Stimulated activated CD4-positive, alpha-beta T cell treated with anti-CD3 and anti-CD28 coated beads, Interleukin-4, amount 100 ng/mL, for 48 hours (primary cell): ENCODE data around the gene WBP4.

Experiments used
- DNase-seq, 2 donors: peaks; one replicate each; pipeline ENCODE4 v3.0.0-alpha.2; 2020; ENCODE audit warnings: low read depth in 2 of 2

The WBP4 gene

DNA sequence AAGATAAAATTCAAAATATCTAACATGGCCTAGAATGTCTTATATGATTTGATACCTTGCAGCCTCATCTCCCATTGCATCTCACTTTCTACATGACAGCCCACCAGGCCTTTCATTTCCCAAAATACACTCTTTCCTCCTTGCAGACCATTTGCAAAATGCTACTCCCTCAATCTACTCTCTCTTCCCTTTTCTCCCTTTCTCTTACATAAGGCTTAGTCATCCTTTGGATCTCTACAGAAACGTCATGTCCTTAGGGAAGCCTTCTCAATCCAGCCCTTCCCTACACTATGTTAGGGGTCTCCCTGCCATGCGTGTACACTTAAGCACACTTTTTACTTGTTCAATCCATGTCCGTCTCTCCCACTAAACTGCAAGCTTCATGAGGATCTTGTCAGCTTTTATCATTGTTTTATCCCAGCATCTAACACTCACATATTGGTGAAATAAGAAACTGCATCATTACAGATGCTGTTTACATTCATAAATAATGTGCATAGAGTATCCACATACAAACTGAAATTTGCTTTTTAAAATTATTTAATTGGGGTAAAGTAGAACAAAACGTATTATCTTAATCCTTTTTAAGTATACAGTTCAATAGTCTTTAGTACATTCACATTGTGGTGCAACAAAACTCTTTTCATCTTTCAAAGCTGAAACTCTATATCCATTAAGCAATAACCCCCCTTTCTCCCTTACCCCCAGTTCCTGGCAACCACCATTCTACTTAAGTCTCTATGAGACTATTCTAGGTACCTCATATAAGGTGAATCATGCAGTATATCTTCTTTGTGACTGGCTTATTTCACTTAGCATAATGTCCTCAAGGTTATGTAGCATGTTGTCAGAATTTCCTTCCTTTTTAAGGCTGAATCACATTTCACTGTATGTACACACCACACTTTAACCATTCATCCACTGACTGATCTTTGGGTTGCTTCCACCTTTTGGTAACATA is 11.5 kb upstream of the WBP4 start:
- DNase-seq: no peak

DNA sequence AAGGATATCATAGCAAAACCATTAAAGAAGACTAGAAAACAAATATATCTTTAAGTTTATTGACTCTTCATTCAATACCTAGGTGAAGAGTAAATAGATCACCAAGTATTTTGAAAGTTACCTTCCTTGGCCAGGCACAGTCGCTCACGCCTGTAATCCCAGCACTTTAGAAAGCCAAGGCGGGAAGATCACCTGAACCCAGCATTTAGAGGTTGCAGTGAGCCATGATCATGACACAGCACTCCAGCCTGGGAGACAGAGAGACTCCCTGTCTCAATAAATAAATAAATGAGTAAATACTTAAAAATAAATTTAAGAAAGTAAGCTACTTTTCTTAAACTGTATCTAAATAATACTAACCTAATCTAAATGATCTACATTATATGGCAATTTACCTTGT is 8.9 kb upstream of the WBP4 start:
- no peak for DNase-seq

DNA sequence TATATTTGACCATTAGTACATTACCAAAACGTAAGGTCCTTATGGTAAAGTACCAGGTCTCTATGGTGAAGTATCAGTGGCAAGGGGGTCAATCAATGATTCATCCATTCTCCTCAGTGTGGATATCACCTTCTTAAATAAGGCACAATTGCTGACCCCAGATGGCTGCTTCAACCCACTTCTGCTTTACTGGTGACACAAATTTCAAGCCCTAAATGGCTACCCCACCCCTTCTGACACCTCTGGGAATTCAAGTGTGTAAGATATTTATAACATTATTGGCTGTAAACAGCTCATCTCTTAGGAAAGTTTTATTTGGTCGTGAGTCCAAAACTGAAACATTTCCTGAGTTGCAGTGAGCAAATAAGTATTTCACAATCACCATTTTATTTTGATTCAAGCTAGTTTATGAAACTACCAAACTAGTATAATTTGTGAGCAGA is 7.9 kb upstream of the WBP4 start:
- DNase-seq: no peak

DNA sequence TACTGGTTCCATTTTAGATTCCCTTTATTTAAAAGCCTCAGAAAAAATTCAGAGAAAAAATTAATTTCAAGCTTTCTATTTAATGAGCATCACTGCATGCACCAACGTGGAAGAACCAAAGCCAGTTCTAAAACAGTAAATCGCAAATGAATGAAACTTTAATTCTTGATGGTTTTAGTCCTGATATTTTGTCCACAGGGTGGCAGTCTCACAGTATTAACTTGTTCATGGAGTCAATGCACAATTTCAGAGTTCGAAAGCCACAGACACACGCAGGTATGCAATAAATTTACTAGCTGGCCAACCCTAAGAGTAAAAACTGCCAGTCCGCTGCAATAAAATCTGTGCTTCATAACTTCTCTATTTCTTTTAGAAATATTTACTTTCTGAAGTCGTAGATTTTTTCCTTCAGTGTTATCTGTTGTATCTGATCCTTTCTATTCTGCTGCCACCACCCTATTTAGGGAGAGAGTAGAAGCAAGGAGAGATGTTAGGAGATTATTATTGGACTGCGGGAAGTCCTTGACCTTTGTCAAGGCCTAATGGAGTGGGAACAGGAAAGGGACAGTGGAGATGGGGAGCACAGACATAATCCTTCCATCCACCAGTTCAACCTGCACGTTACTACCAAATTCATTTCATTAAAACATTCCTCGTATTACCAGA is 7.0 kb upstream of the WBP4 start:
- peak in 1 of 2 donors; percentile 18 for DNase-seq

DNA sequence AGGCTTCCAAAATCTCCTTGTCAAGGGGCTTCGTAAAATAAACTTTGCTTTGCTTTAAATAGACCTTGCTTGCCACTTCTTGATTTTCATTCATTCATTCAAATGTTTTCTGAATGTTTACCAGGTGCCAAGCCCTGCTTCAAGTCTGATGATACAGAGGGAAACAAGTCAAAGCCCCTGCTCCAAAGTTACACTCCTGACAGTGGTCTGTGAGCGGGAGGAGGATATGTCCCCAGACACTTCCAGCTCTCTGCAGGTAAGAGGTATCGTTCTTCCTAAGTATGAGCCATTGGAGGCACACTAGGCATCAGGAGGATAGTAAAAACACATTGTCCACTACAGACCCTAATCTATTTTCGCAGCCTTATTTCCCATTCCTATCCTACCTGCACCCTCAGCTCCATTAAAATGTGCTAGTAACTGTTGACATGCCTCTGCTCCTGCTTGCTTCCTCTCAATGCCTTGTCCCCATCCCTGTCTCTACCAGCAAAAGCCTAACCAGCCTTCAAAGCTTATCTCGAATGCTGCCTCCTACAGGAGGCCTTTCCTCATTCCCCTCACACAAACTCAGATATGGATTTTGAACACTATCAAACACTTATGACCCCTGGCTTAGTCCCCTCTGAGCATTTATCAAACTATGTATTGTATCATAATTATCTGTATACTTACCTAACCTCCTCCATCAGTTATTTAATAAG is 6.2 kb upstream of the WBP4 start:
- DNase-seq: no peak

DNA sequence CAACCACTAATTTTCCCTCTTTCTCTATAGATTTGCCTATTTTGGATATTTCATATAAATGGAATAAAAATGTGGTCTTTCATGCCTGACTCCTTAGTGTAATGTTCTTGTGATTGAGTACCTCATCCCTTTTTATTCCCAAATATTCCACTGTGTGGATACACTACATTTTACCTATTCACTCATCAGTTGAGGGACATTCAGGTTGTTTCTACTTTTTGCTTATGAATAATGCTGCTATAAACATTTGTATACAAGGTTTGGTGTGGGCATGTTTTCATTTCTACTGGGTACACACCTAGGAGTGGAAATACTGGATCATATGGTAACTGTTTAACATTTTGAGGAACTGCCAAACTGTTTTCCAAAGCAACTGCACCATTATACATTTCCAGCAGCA is 5.1 kb upstream of the WBP4 start:
- no peak for DNase-seq

DNA sequence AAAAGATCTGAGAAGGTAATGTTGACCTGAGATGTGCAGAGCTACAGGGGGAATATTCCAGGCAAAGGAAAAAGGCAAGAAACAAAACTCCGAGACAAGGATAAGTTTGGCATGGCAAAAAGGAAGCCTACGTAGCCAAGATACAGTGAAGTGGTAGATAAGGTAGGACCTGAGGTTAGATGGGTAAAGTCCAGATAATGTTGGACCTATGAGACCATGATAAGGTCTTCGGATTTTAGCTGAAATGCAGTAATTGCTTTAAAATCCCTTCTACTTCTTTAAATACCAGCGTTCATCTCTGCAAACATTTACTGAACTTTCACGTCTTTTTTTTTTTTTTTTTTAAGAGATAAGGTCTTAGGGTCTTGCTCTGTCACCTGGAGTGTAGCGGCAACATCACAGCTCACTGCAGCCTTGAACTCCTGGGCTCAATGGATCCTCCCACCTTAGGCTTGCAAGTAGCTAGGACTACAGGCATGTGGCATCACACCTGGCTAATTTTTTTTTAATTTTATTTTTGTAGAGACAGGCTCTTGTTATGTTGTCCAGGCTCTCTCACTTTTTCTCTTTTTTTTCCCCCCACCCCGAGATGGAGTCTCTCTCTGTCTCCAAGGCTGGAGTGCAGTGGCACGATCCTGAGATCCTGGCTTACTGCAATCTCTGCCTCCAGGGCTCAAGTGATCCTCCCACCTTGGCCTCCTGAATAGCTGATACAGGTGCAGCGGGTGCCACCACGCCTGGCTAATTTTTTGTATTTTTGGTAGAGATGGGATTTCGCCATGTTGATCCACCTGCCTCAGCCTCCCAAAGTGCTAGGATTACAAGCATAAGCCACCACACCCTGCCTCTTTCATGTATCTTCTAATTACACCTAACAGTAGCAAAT is 4.2 kb upstream of the WBP4 start:
- no peak for DNase-seq

DNA sequence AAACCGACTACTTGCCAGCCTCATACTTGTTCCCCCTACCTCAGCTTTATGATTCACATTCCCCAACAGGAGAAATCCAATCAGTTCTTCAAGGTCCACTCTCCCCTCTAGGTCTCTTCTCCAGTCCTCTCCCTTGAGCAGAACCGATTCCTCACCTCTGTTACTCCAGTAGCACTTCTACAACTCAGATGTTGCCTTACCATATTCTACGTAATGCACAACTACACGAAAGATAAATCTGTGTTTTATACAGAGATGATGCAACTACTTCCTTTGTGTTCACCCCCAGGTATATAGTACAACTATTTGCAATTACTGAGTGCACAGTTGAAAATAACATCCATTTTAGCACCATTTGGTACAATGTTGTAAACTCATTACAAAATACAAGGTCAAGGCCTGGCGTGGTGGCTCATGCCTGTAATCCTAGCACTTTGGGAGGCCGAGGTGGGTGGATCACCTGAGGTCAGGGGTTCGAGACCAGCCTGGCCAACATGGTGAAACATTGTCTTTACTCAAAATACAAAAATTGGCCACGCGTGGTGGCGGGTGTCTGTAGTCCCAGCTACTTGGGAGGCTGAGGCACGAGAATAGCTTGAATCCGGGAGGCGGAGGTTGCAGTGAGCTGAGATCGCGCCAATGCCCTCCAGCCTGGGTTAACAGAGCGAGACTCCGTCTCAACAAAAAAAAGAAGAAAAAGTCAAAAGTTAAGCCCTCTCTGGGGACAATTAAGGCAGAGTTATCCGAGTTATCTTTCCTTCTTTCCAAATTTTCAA is 2.8 kb upstream of the WBP4 start:
- no peak for DNase-seq

DNA sequence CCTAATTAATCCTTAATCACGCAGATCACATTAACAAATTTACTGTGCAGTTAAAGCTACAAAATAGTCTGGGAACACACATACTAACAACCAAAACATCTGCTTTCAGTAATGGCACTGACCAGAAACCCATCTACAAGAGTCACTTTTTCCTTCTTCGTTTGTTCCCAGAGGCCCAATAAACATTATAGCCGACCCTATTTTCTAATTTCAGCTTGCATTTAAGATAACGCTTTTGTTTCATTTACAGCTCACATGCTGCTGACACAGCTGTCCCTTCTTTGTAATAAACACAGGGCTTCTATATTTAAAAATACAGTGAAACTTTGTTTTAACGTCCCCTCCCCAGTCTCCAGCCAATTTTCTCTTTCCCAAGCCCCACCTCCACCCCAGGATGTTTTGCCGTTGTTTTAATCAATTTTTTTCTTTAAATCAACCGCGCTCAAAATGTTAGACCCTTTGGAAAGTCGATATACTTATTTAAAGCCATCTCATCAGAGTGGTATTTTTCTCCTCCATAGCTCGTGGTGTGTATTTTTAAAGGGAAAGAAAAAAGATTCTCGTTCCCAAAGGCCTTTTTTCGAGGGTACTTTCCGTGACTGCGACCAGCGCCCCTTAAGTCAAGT is 1.7 kb upstream of the WBP4 start:
- DNase-seq: no peak

DNA sequence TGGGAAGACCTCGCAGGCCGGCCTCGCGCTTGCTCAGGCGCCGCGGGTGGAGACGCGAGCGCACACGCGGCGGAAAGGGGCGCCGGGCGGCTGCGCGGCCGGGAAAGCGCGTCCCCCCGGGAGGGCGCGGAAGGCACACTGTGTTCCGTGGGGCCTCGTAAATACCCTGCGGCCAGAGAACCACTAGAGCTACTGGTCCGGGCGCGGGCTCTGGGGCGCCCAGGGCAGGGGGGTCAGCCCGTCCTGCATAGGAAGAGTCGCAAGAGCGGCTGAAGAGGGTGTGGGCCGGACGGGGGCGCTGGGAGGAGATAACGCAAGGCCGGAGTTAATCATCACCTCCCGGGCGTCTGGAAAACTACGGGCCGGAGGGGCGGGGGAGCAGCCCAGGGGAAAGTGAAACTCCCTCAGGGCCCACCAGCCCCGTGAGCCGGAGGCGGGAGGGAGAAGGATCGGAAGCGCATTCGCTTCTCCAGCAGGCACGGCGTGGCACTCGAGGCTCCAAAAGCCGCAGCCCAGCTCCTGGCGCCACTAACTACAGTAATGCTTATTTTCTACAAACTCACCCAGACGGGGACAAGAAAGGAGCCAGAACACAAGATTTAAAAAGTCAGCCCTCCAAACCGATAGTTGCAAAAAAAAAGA is 1.1 kb upstream of the WBP4 start:
- peak; percentile 63 to 80 for DNase-seq

DNA sequence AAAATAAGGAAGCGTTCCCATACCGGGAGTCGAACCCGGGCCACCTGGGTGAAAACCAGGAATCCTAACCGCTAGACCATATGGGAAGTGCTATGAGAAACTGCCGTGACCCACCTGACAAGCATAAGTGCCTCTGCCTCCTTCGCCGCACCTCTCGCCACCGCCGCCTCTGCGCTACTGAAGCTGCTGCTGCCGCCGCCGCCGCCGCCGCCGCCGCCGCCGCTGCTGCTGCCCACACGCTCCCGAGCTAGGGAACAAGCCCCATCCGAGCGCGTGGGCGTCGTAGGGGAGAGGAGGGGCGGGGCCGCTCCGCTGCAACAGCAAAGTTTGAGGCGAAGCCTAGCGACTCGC is 610 bp upstream of the WBP4 start:
- DNase-seq: peak; percentile 83 to 86

DNA sequence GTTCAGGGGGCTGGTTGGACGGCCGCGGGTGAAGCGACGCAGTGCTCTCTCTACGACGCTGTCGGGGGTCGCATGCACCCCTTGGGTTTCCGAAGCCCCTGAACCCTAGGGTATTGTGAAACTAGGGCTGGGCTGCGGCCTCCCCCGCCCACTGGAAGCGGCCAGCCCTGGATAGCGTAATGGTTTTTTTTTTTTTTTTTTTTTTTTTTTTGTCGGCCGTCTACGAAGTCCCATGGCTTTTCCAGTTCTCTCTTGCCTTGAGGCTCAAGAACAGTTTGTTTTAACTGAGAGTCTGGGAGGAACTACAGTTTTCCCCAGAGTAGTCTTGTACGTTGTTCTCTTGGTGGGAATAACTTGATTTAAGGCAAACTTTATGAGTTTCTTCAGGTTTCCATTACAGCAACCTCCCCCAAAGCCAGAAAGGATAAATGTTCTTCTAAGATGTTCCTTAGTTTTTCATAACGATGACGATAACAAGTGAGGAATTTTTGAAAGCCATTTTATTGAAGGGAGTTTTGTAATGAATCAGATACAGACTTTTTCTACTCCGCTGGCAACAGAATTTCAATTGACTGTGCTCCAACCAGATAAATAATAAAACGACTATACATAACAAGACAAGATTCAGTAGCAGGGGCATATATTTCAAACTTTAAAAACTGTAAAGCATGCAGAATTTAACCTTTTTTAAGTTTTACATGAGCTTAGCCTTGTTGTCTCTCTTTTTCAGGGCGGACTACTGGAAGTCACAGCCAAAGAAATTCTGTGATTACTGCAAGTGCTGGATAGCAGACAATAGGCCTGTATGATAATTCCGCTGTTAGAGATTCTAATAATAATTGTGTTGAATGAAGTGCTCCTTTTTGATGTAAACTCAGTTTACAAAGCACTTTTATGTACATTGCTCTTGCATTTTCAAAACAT is 867 bp downstream of the WBP4 start:
- DNase-seq: no peak

DNA sequence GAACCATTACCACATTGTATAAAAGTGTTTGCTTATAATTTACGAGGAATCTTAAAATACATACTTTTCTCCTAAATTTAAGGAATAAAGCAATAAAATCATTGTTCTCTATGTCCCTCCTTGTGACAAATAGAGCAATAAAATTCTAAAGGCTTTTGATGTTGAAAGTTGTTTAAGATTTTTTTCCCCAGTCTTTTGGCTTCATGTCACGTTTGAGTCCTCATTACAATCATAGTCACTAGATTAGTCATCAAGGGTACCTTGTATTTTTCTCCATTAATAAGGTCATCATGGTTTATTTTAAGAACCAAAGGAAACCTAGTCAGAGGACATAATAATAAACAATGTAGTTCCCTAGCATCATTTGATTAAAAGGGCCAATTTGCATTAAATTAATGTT is 3.2 kb downstream of the WBP4 start:
- no peak for DNase-seq

DNA sequence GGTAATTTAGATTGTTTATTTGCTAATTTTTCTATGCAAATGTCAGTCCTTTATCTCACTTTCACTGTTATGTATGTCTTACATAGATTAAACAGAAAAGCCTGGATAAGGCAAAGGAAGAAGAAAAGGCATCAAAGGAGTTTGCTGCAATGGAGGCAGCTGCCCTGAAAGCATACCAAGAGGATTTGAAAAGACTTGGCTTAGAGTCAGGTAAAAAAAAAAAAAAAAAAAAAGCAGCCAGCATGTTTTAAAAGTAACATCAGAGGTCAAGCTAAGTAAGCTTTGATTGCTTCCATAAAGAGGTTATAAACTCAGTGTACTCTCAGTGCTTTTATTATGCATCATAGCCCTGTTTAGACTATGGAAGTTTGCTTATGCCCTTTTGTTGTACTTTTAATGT is 3.8 kb downstream of the WBP4 start:
- DNase-seq: no peak

DNA sequence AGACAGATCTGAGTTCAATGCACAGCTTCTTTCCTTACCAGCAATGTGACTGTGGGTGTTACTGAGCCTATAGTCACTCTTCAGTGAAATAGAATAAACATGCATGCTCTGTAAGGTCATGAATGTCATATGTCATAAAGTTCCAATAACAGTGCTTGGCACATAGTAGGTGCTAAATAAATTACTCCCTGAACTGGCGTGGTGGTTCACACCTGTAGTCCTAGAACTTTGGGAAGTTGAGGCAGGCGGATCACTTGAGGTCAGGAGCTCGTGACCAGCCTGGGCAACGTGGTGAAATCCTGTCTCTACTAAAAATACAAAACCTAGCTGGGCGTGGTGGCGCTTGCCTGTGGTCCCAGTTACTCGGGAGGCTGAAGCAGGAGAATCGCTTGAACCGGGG is 13.2 kb downstream of the WBP4 start:
- DNase-seq: no peak

DNA sequence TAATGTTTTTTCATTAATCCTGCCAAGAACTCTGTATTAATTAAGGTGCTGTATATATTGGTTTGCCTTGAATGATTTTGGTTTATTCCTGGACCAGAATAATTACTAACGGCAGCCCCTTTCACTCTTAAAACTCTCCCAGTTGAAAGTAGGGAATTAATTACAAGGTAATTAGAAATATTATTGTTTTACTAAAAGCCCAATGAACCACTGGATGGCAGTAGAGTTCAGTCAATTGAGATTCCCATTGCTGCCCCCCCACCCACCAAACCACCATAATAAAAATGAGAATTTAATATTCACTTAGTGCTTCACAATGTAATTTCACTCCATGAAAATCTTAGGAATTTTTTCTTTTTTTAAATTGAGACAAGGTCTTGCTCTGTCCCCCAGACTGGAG is 13.7 kb downstream of the WBP4 start:
- no peak for DNase-seq

DNA sequence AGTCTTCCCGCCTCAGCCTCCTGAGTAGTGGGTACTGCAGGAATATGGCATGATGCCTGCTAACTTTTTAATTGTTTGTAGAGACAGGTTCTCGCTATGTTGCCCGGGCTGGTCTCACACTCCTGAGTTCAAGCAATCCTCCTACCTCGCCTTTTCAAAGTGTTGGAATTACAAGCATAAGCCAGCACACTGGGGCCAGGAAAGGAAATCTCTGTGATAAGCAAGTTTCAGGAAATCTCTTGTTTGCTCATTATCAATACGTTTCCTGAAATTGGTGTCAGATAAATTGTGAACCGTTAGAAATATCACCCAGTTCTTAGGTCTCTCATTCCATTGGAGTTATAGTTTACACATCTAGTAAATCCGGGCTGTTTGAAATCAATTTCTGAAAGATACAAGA is 14.2 kb downstream of the WBP4 start:
- no peak for DNase-seq

DNA sequence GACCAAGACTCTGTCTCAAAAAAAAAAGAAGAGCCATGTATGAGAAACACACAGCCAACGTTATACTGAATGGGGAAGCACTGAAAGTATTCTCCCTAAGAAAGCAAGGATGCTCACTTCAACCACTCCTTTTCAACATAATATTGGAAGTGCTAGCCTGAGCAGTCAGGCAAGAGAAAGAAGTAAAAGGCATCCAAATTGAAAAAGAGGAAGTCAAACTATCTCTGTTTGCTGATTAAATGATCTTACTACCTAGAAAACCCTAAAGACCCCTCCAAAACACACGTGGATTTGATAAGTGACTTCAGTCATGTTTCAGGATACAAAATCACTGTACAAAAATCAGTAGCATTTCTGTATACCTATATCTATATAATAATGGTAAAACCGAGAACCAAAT is 16.2 kb downstream of the WBP4 start:
- DNase-seq: no peak

DNA sequence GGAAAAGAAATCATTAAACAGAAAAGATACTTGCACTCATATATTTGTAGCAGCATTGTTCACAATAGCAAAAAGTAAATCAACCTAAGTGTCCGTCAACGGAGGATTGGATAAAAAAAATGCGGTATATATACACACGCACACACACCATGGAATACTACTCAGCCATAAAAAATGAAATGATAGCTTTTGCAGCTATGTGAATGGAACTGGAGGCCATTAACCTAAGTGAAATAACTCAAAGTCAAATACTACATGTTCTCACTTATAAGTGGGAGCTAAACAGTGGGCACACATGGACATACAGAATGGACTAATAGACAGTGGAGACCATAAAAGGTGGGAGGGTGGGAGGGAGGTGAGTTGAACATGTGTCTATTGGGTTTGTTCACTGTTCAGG is 18.4 kb downstream of the WBP4 start:
- DNase-seq: no peak
